Gastrocnemius medialis (tissue), 4 donors: ENCODE measurements around the gene PARD3.

Source experiments
- CTCF ChIP-seq, 5 experiments: fragments of 450-650 bp in 3 of 5; fragments of 200-600 bp in 2 of 5; sonication (generic) in 2 of 5; IDR thresholded peaks in 4 of 5; conservative IDR thresholded peaks in 1 of 5; 1 replicate in 4 of 5; 2 replicates in 1 of 5; pipeline ENCODE4 v1.5.1; 2016 to 2019; ENCODE audit warnings: antibody characterized with exemption in 5 of 5, mild to moderate bottlenecking in 3 of 5, moderate library complexity in 3 of 5
- POLR2A ChIP-seq, 2 donors: fragments of 450-650 bp; IDR thresholded peaks; one replicate each; pipeline ENCODE4 v1.6.1; 2017; ENCODE audit warnings: antibody characterized with exemption in 2 of 2, mild to moderate bottlenecking in 2 of 2, moderate library complexity in 2 of 2

- no peak for TF ChIP-seq CTCF (IDR thresholded peaks at IDR 0.05 in 4 of 5, conservative IDR thresholded peaks at IDR 0.05 in 1 of 5)
- TF ChIP-seq POLR2A (IDR thresholded peaks at IDR 0.05): no peak
These were observed 622.5 kb downstream of the PARD3 start for GRCh38 chr10:34192646-34193045.
